Measurements from ENCODE around the gene DLL3.

DLL3 gene

GRCh38 chr19:39512988-39513387 lies 14.2 kb downstream of the DLL3 start:
- no peak overlapping the region for H3K27ac ChIP-seq (ENCODE audit: low read length)
- H3K27me3 ChIP-seq (ENCODE audit: low read depth, low read length), result no peaks in the 10 kb centered on the region
- no peaks in the 10 kb centered on the region for H4K20me1 ChIP-seq (ENCODE audit: insufficient read depth, low read length)
- H3K36me3 ChIP-seq (replicated peaks; ENCODE audit: low read depth, low read length), result no peaks in the 10 kb centered on the region
- H2AFZ ChIP-seq (ENCODE audit: low read depth, low read length), result no peak overlapping the region
- no peak overlapping the region for H3K4me3 ChIP-seq (ENCODE audit: low read length)
- H3K9me3 ChIP-seq (ENCODE audit: insufficient read depth, low read length), result no peaks in the 10 kb centered on the region
- H3K4me1 ChIP-seq (ENCODE audit: low read length), result peaks cover 5% of the 10 kb centered on the region; the same call in 1 of the 2 replicates
- no peak overlapping the region for H3K9ac ChIP-seq (ENCODE audit: low read length)
- H3K4me2 ChIP-seq (ENCODE audit: low read length), result no peak overlapping the region
- TF ChIP-seq EZH2phosphoT487 (IDR thresholded peaks at IDR 0.05; ENCODE audit: low read depth) (no peak), CTCF (IDR thresholded peaks at IDR 0.05; ENCODE audit: low read depth, low read length) (no peak)
- no peaks in the 10 kb centered on the region for H3K79me2 ChIP-seq (ENCODE audit: low read length)

- Histone ChIP-seq H2AFZ (ENCODE audit: low read depth, low read length) (no peak within 1 kb of the TSS), H3K4me1 (ENCODE audit: low read length) (peaks cover 16% of the 10 kb centered on the region), H3K27ac (ENCODE audit: low read length) (no peak within 1 kb of the TSS), H4K20me1 (ENCODE audit: insufficient read depth, low read length) (no peaks in the 10 kb centered on the region), H3K9me3 (ENCODE audit: insufficient read depth, low read length) (no peaks in the 10 kb centered on the region), H3K27me3 (ENCODE audit: low read depth, low read length) (no peaks in the 10 kb centered on the region), H3K4me3 (ENCODE audit: low read length) (no peak within 1 kb of the TSS), H3K4me2 (ENCODE audit: low read length) (no peak within 1 kb of the TSS), H3K79me2 (ENCODE audit: low read length) (no peaks in the 10 kb centered on the region), H3K9ac (ENCODE audit: low read length) (no peak within 1 kb of the TSS), H3K36me3 (replicated peaks; ENCODE audit: low read depth, low read length) (no peaks in the 10 kb centered on the region)
- TF ChIP-seq CTCF (IDR thresholded peaks at IDR 0.05; ENCODE audit: low read depth, low read length) (no peak), EZH2phosphoT487 (IDR thresholded peaks at IDR 0.05; ENCODE audit: low read depth) (no peak)
Observed at GRCh38 chr19:39514840-39515550, 16.2 kb downstream of the DLL3 start, which contains the start of gene SELENOV. Gene SELENOV (plus strand): TSS chr19:39515139. CDS start chr19:39515213, 74 bp downstream.

- Histone ChIP-seq H3K4me3 (ENCODE audit: low read length) (no peak overlapping the region), H3K4me1 (ENCODE audit: low read length) (peaks cover 21% of the 10 kb centered on the region), H2AFZ (ENCODE audit: low read depth, low read length) (no peak overlapping the region), H3K9ac (ENCODE audit: low read length) (no peak overlapping the region), H3K27ac (ENCODE audit: low read length) (no peak overlapping the region), H3K27me3 (ENCODE audit: low read depth, low read length) (no peaks in the 10 kb centered on the region), H3K36me3 (replicated peaks; ENCODE audit: low read depth, low read length) (no peaks in the 10 kb centered on the region), H4K20me1 (ENCODE audit: insufficient read depth, low read length) (no peaks in the 10 kb centered on the region), H3K4me2 (ENCODE audit: low read length) (no peak overlapping the region), H3K9me3 (ENCODE audit: insufficient read depth, low read length) (no peaks in the 10 kb centered on the region), H3K79me2 (ENCODE audit: low read length) (no peaks in the 10 kb centered on the region)
- TF ChIP-seq CTCF (IDR thresholded peaks at IDR 0.05; ENCODE audit: low read depth, low read length) (no peak), EZH2phosphoT487 (IDR thresholded peaks at IDR 0.05; ENCODE audit: low read depth) (no peak)
Observed at GRCh38 chr19:39515551-39516191, 16.9 kb downstream of the DLL3 start.

GRCh38 chr19:39516270-39516669 lies 17.5 kb downstream of the DLL3 start:
- Histone ChIP-seq H4K20me1 (ENCODE audit: insufficient read depth, low read length) (no peaks in the 10 kb centered on the region), H3K27ac (ENCODE audit: low read length) (no peak overlapping the region), H3K4me2 (ENCODE audit: low read length) (no peak overlapping the region), H3K27me3 (ENCODE audit: low read depth, low read length) (no peaks in the 10 kb centered on the region), H3K4me3 (ENCODE audit: low read length) (no peak overlapping the region), H3K36me3 (replicated peaks; ENCODE audit: low read depth, low read length) (no peaks in the 10 kb centered on the region), H3K9ac (ENCODE audit: low read length) (no peak overlapping the region), H2AFZ (ENCODE audit: low read depth, low read length) (no peak overlapping the region), H3K9me3 (ENCODE audit: insufficient read depth, low read length) (no peaks in the 10 kb centered on the region), H3K4me1 (ENCODE audit: low read length) (peaks cover 27% of the 10 kb centered on the region), H3K79me2 (ENCODE audit: low read length) (no peaks in the 10 kb centered on the region)
- no peak for TF ChIP-seq CTCF (IDR thresholded peaks at IDR 0.05; ENCODE audit: low read depth, low read length)
- TF ChIP-seq EZH2phosphoT487 (IDR thresholded peaks at IDR 0.05; ENCODE audit: low read depth), result no peak

Data from OCI-LY3 (cell line).